ENCODE data around the gene FAM168B. TPM values are rescaled to one million over a fixed set of nuclear protein-coding genes. Genes with fewer than 3 reads are reported as not detected.

The FAM168B gene
- total and polyA plus RNA-seq, 5 donors: 34.1 to 99.4 (median 86.9) TPM

- ATAC-seq (no peak), DNase-seq (no peak)
- peaks cover 2% of the 10 kb centered on the region for H3K9me3 ChIP-seq (ENCODE audit: control insufficient read depth, low read length)
- WGBS: 48% methylated on average over 13 of the region's 13 CpGs
- intact Hi-C loops (cut with DNase I): no loop called here
- H3K27me3 ChIP-seq (ENCODE audit: control insufficient read depth, insufficient read depth): no peaks in the 10 kb centered on the region
- H3K27ac ChIP-seq (ENCODE audit: low read length): no peak overlapping the region
- H3K4me1 ChIP-seq (ENCODE audit: control insufficient read depth, insufficient read depth, low read length): no peaks in the 10 kb centered on the region
- H3K4me3 ChIP-seq (ENCODE audit: low read length): no peak overlapping the region
Measured at GRCh38 chr2:131030478-131030971, 62.7 kb downstream of the FAM168B start.

- no peak overlapping the region for H3K27ac ChIP-seq (ENCODE audit: low read length)
- H3K27me3 ChIP-seq (ENCODE audit: control insufficient read depth, insufficient read depth): no peaks in the 10 kb centered on the region
- H3K4me1 ChIP-seq (ENCODE audit: control insufficient read depth, insufficient read depth, low read length): no peaks in the 10 kb centered on the region
- DNase-seq: no peak
- intact Hi-C loops (cut with DNase I): no loop called here
- peaks cover 2% of the 10 kb centered on the region for H3K9me3 ChIP-seq (ENCODE audit: control insufficient read depth, low read length)
- no peak for ATAC-seq
- no peak overlapping the region for H3K4me3 ChIP-seq (ENCODE audit: low read length)
- 73% methylated on average over 8 of the region's 8 CpGs for WGBS
Measured at GRCh38 chr2:131029812-131030211, 63.4 kb downstream of the FAM168B start.

GRCh38 chr2:131027566-131028528, 65.4 kb downstream of the FAM168B start:
- ATAC-seq (no peak), DNase-seq (no peak)
- peaks cover 2% of the 10 kb centered on the region for H3K9me3 ChIP-seq (ENCODE audit: control insufficient read depth, low read length)
- no peaks in the 10 kb centered on the region for H3K27me3 ChIP-seq (ENCODE audit: control insufficient read depth, insufficient read depth)
- intact Hi-C loops (cut with DNase I): no loop called here
- no peak overlapping the region for H3K27ac ChIP-seq (ENCODE audit: low read length)
- WGBS: 86% methylated on average over 12 of the region's 12 CpGs
- H3K4me1 ChIP-seq (ENCODE audit: control insufficient read depth, insufficient read depth, low read length): no peaks in the 10 kb centered on the region
- H3K4me3 ChIP-seq (ENCODE audit: low read length): no peak overlapping the region

GRCh38 chr2:131026919-131027318, 66.3 kb downstream of the FAM168B start:
- no peak overlapping the region for H3K4me3 ChIP-seq (ENCODE audit: low read length)
- no peak for DNase-seq
- no peaks in the 10 kb centered on the region for H3K4me1 ChIP-seq (ENCODE audit: control insufficient read depth, insufficient read depth, low read length)
- no peaks in the 10 kb centered on the region for H3K27me3 ChIP-seq (ENCODE audit: control insufficient read depth, insufficient read depth)
- 64% methylated on average over 5 of the region's 5 CpGs for WGBS
- H3K9me3 ChIP-seq (ENCODE audit: control insufficient read depth, low read length): peaks cover 2% of the 10 kb centered on the region
- ATAC-seq: no peak
- intact Hi-C loops (cut with DNase I): no loop called here
- no peak overlapping the region for H3K27ac ChIP-seq (ENCODE audit: low read length)

GRCh38 chr2:131023758-131024157, 69.5 kb downstream of the FAM168B start:
- Histone ChIP-seq H3K9me3 (ENCODE audit: control insufficient read depth, low read length) (peaks cover 2% of the 10 kb centered on the region), H3K4me1 (ENCODE audit: control insufficient read depth, insufficient read depth, low read length) (no peaks in the 10 kb centered on the region), H3K4me3 (ENCODE audit: low read length) (no peak overlapping the region), H3K27ac (ENCODE audit: low read length) (no peak overlapping the region), H3K27me3 (ENCODE audit: control insufficient read depth, insufficient read depth) (no peaks in the 10 kb centered on the region)
- ATAC-seq: no peak
- DNase-seq: no peak
- intact Hi-C loops (cut with DNase I): no loop called here
- 93% methylated on average over 1 of the region's 1 CpG for WGBS

- DNase-seq (no peak), ATAC-seq (no peak)
- Histone ChIP-seq H3K27me3 (ENCODE audit: control insufficient read depth, insufficient read depth) (no peaks in the 10 kb centered on the region), H3K27ac (ENCODE audit: low read length) (no peak overlapping the region), H3K9me3 (ENCODE audit: control insufficient read depth, low read length) (peaks cover 2% of the 10 kb centered on the region), H3K4me1 (ENCODE audit: control insufficient read depth, insufficient read depth, low read length) (no peaks in the 10 kb centered on the region), H3K4me3 (ENCODE audit: low read length) (no peak overlapping the region)
- 51% methylated on average over 1 of the region's 1 CpG for WGBS
- intact Hi-C loops (cut with DNase I): no loop called here
Measured at GRCh38 chr2:131022731-131023130, 70.5 kb downstream of the FAM168B start.

GRCh38 chr2:131016826-131017741, 76.2 kb downstream of the FAM168B start:
- Histone ChIP-seq H3K4me3 (ENCODE audit: low read length) (no peak overlapping the region), H3K27ac (ENCODE audit: low read length) (no peak overlapping the region), H3K27me3 (ENCODE audit: control insufficient read depth, insufficient read depth) (no peaks in the 10 kb centered on the region), H3K9me3 (ENCODE audit: control insufficient read depth, low read length) (no peaks in the 10 kb centered on the region), H3K4me1 (ENCODE audit: control insufficient read depth, insufficient read depth, low read length) (no peaks in the 10 kb centered on the region)
- intact Hi-C loops (cut with DNase I): no loop called here
- ATAC-seq (peak in 1 of 2 donors; percentile 36), DNase-seq (no peak)
- 35% methylated on average over 8 of the region's 8 CpGs for WGBS

GRCh38 chr2:131015764-131016163, 77.5 kb downstream of the FAM168B start:
- Histone ChIP-seq H3K27me3 (ENCODE audit: control insufficient read depth, insufficient read depth) (no peaks in the 10 kb centered on the region), H3K4me1 (ENCODE audit: control insufficient read depth, insufficient read depth, low read length) (no peaks in the 10 kb centered on the region), H3K4me3 (ENCODE audit: low read length) (no peak overlapping the region), H3K27ac (ENCODE audit: low read length) (no peak overlapping the region), H3K9me3 (ENCODE audit: control insufficient read depth, low read length) (no peaks in the 10 kb centered on the region)
- 90% methylated on average over 11 of the region's 11 CpGs for WGBS
- DNase-seq: no peak
- intact Hi-C loops (cut with DNase I): no loop called here
- no peak for ATAC-seq

- Histone ChIP-seq H3K4me1 (ENCODE audit: control insufficient read depth, insufficient read depth, low read length) (no peaks in the 10 kb centered on the region), H3K4me3 (ENCODE audit: low read length) (no peak overlapping the region), H3K27ac (ENCODE audit: low read length) (no peak overlapping the region), H3K27me3 (ENCODE audit: control insufficient read depth, insufficient read depth) (no peaks in the 10 kb centered on the region), H3K9me3 (ENCODE audit: control insufficient read depth, low read length) (no peaks in the 10 kb centered on the region)
- intact Hi-C loops (cut with DNase I): no loop called here
- ATAC-seq: no peak
- DNase-seq: no peak
Measured at GRCh38 chr2:131014141-131014540, 79.1 kb downstream of the FAM168B start.

- ATAC-seq (no peak), DNase-seq (no peak)
- Histone ChIP-seq H3K27me3 (ENCODE audit: control insufficient read depth, insufficient read depth) (no peaks in the 10 kb centered on the region), H3K27ac (ENCODE audit: low read length) (no peak overlapping the region), H3K4me3 (ENCODE audit: low read length) (no peak overlapping the region), H3K9me3 (ENCODE audit: control insufficient read depth, low read length) (no peaks in the 10 kb centered on the region), H3K4me1 (ENCODE audit: control insufficient read depth, insufficient read depth, low read length) (no peaks in the 10 kb centered on the region)
- 58% methylated on average over 7 of the region's 7 CpGs for whole genome bisulfite sequencing
- intact Hi-C loops (cut with DNase I): no loop called here
Measured at GRCh38 chr2:131011486-131011885, 81.8 kb downstream of the FAM168B start.

GRCh38 chr2:131010566-131010965, 82.7 kb downstream of the FAM168B start:
- ATAC-seq: no peak
- no peaks in the 10 kb centered on the region for H3K9me3 ChIP-seq (ENCODE audit: control insufficient read depth, low read length)
- 71% methylated on average over 4 of the region's 4 CpGs for WGBS
- no peaks in the 10 kb centered on the region for H3K27me3 ChIP-seq (ENCODE audit: control insufficient read depth, insufficient read depth)
- no peak overlapping the region for H3K4me3 ChIP-seq (ENCODE audit: low read length)
- H3K27ac ChIP-seq (ENCODE audit: low read length): no peak overlapping the region
- intact Hi-C loops (cut with DNase I): no loop called here
- H3K4me1 ChIP-seq (ENCODE audit: control insufficient read depth, insufficient read depth, low read length): no peaks in the 10 kb centered on the region
- no peak for DNase-seq
